Heart right ventricle (tissue), 16 donors: ENCODE data around the gene GTPBP8. TPM values are rescaled to one million over a fixed set of nuclear protein-coding genes. Genes with fewer than 3 reads are reported as not detected.
A peak's percentile ranks its signal among the peaks of the same experiment; 100 is the strongest.

Experiments used
- ATAC-seq, 8 donors: fragments of 200-7000 bp; cut with Tn5 transposase; one replicate each; pipeline ENCODE4 v1.9.1; 2020; ENCODE audit warnings: mild to moderate bottlenecking in 8 of 8, moderate library complexity in 8 of 8, moderate number of reproducible peaks in 1 of 8
- DNase-seq, 2 donors: peaks; one replicate each; pipeline ENCODE4 v3.0.0-alpha.2; 2020
- H3K27ac ChIP-seq, 10 donors: fragments of 200-600 bp; sonication (generic) in 2 of 10; one replicate each; pipeline versions ENCODE4 v1.5.0 to v1.8.0; 2020 to 2022; ENCODE audit warnings: mild to moderate bottlenecking in 3 of 10
- H3K27me3 ChIP-seq, 7 donors: fragments of 200-600 bp; one replicate each; pipeline ENCODE4 v1.8.0; 2021 to 2022; ENCODE audit warnings: mild to moderate bottlenecking in 2 of 7
- H3K36me3 ChIP-seq, 9 donors: fragments of 200-600 bp; sonication (generic) in 1 of 9; one replicate each; pipeline versions ENCODE4 v1.5.0 to v1.8.0; 2020 to 2022; ENCODE audit warnings: mild to moderate bottlenecking in 2 of 9
- H3K4me1 ChIP-seq, 9 donors: fragments of 200-600 bp; sonication (generic) in 1 of 9; one replicate each; pipeline versions ENCODE4 v1.5.0 to v1.8.0; 2020 to 2022; ENCODE audit warnings: mild to moderate bottlenecking in 4 of 9
- H3K4me3 ChIP-seq, 10 donors: fragments of 200-600 bp; sonication (generic) in 2 of 10; one replicate each; pipeline versions ENCODE4 v1.5.0 to v1.8.0; 2020 to 2022; ENCODE audit warnings: mild to moderate bottlenecking in 7 of 10, moderate library complexity in 2 of 10
- H3K9me3 ChIP-seq, 11 donors: fragments of 200-600 bp in 10 of 11; sonication (generic) in 2 of 11; one replicate each; pipeline versions ENCODE4 v1.5.0 to v1.8.0; 2013 to 2022; ENCODE audit warnings: mild to moderate bottlenecking in 2 of 11, control low read depth in 1 of 11, moderate library complexity in 1 of 11
- CTCF ChIP-seq, 9 donors: fragments of 200-600 bp; sonication (generic) in 2 of 9; IDR thresholded peaks; one replicate each; pipeline versions ENCODE4 v1.5.0 to v1.8.0; 2021 to 2022; ENCODE audit warnings: antibody characterized with exemption in 9 of 9, mild to moderate bottlenecking in 5 of 9, moderate library complexity in 1 of 9
- WGBS, 2 donors: extraction: QIAGEN DNeasy Blood & Tissue Kit; methylation state at CpG; one replicate each; pipeline ENCODE4 v1.1.7; 2013; ENCODE audit warnings: inconsistent platforms in 1 of 2; 5-methylcytosine and 5-hydroxymethylcytosine counted together
- intact Hi-C, 10 donors: fragments of 100-400 bp; cut with DNase I; formaldehyde crosslinking; loops; one replicate each; pipeline versions ENCODE4 v1.11.1 to v1.14.2; 2022
- polyA plus RNA-seq, 2 donors: library from polyadenylated mRNA; stranded (reverse); fragments of 200-250 nt; gene quantifications; one replicate each; pipeline ENCODE4 v1.2.3, GENCODE V29; 2013
- total RNA-seq, 10 donors: library from RNA; stranded (reverse); fragmentation: NEBNext Ultra II Directional in 3 of 10; extraction: Animal tissue kit (Norgen Biotek cat#: 25700) in 3 of 10; gene quantifications; one replicate each; pipeline versions ENCODE4 v1.2.1 to v1.2.4, GENCODE V29; 2021 to 2023
- donor health status: Arrhythmogenic right ventricular cardiomyopathy.
- donor health status: ischemic (EF 13 %, LVEDD 7.1; RV severe dilation, severe dysfunction).
- donor health status: healthy with polysubstance abuse.
- donor health status: DM: no; HTN: yes; CAD: no.
- donor health status: DM: no; HTN: no; CAD: no.
- donor health status: ischemic (EF 25% LVEDD 6.9; RV normal size, moderate dysfunction).
- donor health status: ischemic (EF 25% LVEDD 5.7; RV mildly dilated, moderate dysfunction).
- donor health status: healthy.
- donor health status: DM: yes; HTN: yes; CAD: no.
- donor health status: Ischemic cardiomyopathy.
- donor health status: ischemic (EF 35%, LVEDD 5.7; RV mildly dilated, moderate dysfunction).
- donor health status: nonischemic (EF 11% LVEDD 7.7; RV severe dilation, severe dysfunction).
- donor health status: DM: yes; HTN: yes; CAD: no.
- donor health status: PGD.
- donor health status: ischemic (EF 29% LVEDD 5.4; RV normal size, mild dysfunction).
- donor health status: nonischemic (EF 23%, LVEDD 6.1; RV moderate dilation, normal function).

The GTPBP8 gene
- total and polyA plus RNA-seq, 12 donors, result 4.7 to 31.3 (median 25.3) TPM

GRCh38 chr3:113034011-113034410 lies 43.2 kb downstream of the GTPBP8 start:
- intact Hi-C loops, result no loop called here
- 84 to 86% methylated on average over 2 of the region's 2 CpGs for WGBS, 2 donors
- no peaks in the 10 kb centered on the region for H3K9me3 ChIP-seq
- H3K36me3 ChIP-seq, result no peaks in the 10 kb centered on the region
- H3K4me1 ChIP-seq, result no peaks in the 10 kb centered on the region
- H3K4me3 ChIP-seq, result no peak overlapping the region
- DNase-seq, result no peak
- ATAC-seq, result no peak
- TF ChIP-seq CTCF (IDR thresholded peaks at IDR 0.05), result no peak
- no peaks in the 10 kb centered on the region for H3K27me3 ChIP-seq
- no peak overlapping the region for H3K27ac ChIP-seq

- intact Hi-C loops, result no loop called here
- DNase-seq (peak in 1 of 2 donors; percentile 54), ATAC-seq (peak in 6 of 8 donors; percentile 41 to 88 (median 76))
- WGBS, 2 donors, result 62 to 64% methylated on average over 6 of the region's 6 CpGs
- H3K27me3 ChIP-seq, result no peaks in the 10 kb centered on the region
- H3K4me3 ChIP-seq, result no peak overlapping the region
- no peaks in the 10 kb centered on the region for H3K36me3 ChIP-seq
- H3K27ac ChIP-seq, result no peak overlapping the region
- H3K4me1 ChIP-seq, result no peaks in the 10 kb centered on the region
- no peaks in the 10 kb centered on the region for H3K9me3 ChIP-seq
- TF ChIP-seq CTCF (IDR thresholded peaks at IDR 0.05), result peak; percentile 57 to 84 (median 73)
Measured at GRCh38 chr3:113035387-113035982, 44.7 kb downstream of the GTPBP8 start.

GRCh38 chr3:113038328-113038727 lies 47.5 kb downstream of the GTPBP8 start:
- no peak for TF ChIP-seq CTCF (IDR thresholded peaks at IDR 0.05)
- H3K27ac ChIP-seq, result no peak overlapping the region
- intact Hi-C loops, result no loop called here

GRCh38 chr3:113039546-113039945 lies 48.8 kb downstream of the GTPBP8 start:
- WGBS, 2 donors, result 96 to 97% methylated on average over 5 of the region's 5 CpGs
- Histone ChIP-seq H3K4me3 (no peak overlapping the region), H3K9me3 (no peaks in the 10 kb centered on the region), H3K27me3 (no peaks in the 10 kb centered on the region), H3K27ac (no peak overlapping the region), H3K4me1 (no peaks in the 10 kb centered on the region), H3K36me3 (no peaks in the 10 kb centered on the region)
- intact Hi-C loops, result no loop called here
- no peak for TF ChIP-seq CTCF (IDR thresholded peaks at IDR 0.05)
- DNase-seq (no peak), ATAC-seq (no peak)

More at GRCh38 chr3:113038328-113038727, 47.5 kb downstream of the GTPBP8 start:
- ATAC-seq (no peak), DNase-seq (no peak)
- no peak overlapping the region for H3K4me3 ChIP-seq
- H3K27me3 ChIP-seq, result no peaks in the 10 kb centered on the region
- WGBS, 2 donors, result 91 to 96% methylated on average over 2 of the region's 2 CpGs
- H3K36me3 ChIP-seq, result no peaks in the 10 kb centered on the region
- no peaks in the 10 kb centered on the region for H3K4me1 ChIP-seq
- no peaks in the 10 kb centered on the region for H3K9me3 ChIP-seq
